Erythroblast (primary cell): ENCODE results near the gene MAIP1.

Experiments
- DNase-seq, 2 experiments: peaks; one replicate each; lab custom pipeline; 2025; lab: John Stamatoyannopoulos, UW
- GATA1 ChIP-seq: IDR thresholded peaks from 2 replicates; pipeline ENCODE4 v1.6.1; 2011; ENCODE audit warnings: low read depth, mild to moderate bottlenecking, control low read depth, low read length, moderate library complexity
- POLR2A ChIP-seq: IDR thresholded peaks from 2 replicates; pipeline ENCODE4 v1.6.1; 2011; ENCODE audit warnings: mild to moderate bottlenecking, low read length

Gene MAIP1

DNA sequence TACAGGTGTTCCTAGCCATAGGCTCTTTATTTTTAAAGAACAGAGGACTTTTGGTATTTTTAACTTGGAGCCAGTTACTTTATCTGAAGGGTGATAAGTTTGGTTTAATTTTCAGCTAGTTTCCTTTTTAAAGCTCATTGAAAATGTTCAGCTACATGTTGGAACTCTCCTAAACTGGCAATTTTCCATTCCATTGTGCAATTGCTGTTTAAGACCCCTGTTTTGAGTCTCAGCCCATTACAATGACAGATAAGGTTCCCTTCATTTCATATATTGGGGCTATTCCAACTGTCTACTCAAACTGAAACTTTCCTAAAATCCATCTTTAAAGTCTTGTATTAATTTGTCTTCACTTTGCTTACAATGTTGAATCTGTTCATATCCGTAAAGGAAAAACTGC is 11.6 kb downstream of the MAIP1 start:
- DNase-seq, result no peak
- TF ChIP-seq POLR2A (no peak), GATA1 (no peak)

DNA sequence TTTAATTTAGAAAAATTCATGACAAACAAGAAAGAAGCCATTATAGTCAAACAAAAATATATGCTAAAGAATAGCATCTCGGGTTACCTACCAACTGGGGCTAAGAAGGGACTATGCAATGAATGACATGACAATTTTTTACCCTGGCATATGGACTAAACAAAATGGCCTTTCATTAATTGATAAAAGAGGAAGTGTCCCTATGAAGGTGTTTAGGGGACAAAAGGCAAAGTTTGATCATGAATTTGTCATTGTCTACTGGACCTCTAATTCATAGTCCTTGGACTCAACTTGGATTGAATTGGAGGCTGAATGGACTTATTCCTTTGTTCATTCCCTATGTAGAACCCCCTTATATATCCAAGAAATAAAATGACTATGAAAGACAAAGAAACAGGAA is 12.7 kb downstream of the MAIP1 start:
- no peak for DNase-seq
- TF ChIP-seq GATA1 (no peak), POLR2A (no peak)

DNA sequence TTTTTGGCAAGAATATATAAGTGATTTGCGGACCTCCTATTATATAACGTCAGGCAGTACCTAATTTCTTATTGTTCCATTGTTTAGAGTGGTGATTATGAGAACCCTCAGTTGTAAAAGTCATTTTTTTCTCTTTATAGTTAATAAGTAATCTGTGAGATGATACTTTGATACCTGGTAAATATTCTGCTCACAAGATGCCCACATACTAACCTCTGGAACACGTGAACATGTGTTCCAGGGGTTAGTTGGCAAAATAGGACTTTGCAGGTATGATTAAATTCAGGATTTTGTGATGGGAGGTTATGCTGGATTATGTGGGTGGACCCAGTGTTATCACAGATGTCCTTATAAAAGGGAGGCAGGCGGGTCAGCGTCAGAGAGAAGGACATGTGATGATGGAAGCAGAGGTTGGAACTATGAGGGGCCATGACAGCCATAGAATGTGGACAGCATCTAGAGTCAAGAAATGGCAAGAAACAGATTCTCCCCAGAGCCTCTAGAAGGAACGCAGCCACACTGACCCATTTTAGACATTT is 16.8 kb downstream of the MAIP1 start:
- DNase-seq, result no peak
- TF ChIP-seq POLR2A, result no peak
- no peak for TF ChIP-seq GATA1

DNA sequence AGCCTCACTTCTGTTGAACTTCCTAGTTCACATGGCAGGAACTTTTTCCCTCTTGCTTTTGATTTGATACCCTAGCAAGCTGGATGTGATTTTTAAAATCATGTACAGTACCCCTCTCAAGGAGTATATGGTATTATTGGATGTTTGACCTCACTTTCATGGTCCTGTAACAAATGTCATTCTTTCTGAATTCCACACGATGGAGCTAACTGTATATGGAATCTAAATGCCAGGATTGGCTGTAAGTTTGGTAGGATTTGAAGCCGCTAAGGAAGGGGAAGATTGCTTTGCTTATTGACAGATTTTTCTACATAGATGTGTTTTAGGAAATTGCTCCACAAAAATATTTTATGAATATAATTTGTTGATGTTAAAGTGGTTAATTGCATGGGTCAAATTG is 18.3 kb downstream of the MAIP1 start:
- DNase-seq, result peak; percentile 21 to 42
- TF ChIP-seq GATA1, result no peak
- TF ChIP-seq POLR2A, result no peak

DNA sequence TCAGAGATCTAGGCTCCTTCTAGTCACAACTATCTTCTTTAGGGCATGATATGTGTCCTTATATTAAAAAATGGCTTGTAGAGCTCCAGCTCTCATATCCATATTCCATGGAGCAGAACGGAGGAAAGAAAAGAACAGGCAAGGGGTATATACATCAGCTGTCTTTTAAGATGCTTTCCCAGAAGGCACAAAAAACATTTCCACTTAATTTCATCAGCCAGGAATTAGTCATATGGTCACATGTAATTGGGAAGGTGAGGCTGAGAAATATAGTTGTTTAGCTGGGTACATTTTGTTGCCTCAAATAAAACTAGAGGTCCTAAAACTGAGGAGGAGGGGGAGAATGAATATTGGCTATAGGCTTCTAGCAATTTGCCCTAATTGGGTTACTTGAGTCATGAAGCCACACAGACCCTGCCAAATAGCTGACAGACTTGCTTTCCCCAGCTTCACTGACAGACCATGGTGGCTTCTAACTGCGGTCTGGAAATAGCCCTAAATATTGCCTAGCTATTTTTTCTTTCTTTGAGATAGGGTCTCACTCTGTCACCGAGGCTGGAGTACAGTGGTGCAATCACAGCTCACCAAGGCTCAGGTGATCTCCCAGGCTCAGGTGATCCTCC is 20.0 kb downstream of the MAIP1 start:
- peak in 1 of 2 experiments; percentile 58 for DNase-seq
- TF ChIP-seq POLR2A (no peak), GATA1 (no peak)

DNA sequence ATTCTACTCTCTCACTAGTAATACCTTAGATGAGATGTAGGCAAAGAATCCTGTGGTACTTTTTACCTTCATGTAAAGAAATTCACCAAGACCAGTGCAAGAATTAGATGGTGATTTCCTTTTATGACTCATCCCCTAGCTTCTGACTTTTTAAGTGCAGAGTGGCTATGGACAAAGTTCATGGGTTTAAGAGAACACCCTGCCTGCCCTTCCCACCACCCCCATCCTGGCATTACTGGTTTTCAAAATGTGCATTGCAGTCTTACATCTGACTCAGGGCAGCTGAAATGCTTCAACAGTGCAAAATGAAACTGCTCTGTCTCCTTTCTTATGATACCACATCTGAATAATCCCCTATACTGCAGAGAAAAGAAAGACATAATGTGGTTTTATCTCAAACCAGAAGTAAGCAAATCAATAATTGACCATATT is 22.6 kb downstream of the MAIP1 start:
- DNase-seq, result peak in 1 of 2 experiments; percentile 18
- TF ChIP-seq POLR2A, result no peak
- TF ChIP-seq GATA1, result no peak

DNA sequence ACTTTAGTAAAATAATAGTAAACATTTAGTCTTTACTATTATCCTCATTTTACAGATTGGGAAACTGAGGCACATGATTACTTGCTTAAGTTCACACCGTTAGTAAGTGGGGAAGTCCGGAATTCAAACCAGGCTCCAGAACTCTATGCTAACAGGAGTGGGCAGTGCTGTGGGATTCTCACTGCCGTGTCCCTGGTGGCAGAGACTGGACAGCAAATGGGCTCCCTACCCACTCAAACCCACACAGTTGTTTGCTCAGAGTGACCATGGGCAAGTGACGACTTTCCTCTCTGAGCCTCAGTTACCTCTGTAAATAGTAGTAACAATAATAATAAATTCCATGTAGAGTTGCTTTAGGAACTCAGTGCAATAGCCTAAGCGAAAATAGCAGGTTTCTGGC is 24.0 kb downstream of the MAIP1 start:
- no peak for DNase-seq
- TF ChIP-seq GATA1 (no peak), POLR2A (no peak)

DNA sequence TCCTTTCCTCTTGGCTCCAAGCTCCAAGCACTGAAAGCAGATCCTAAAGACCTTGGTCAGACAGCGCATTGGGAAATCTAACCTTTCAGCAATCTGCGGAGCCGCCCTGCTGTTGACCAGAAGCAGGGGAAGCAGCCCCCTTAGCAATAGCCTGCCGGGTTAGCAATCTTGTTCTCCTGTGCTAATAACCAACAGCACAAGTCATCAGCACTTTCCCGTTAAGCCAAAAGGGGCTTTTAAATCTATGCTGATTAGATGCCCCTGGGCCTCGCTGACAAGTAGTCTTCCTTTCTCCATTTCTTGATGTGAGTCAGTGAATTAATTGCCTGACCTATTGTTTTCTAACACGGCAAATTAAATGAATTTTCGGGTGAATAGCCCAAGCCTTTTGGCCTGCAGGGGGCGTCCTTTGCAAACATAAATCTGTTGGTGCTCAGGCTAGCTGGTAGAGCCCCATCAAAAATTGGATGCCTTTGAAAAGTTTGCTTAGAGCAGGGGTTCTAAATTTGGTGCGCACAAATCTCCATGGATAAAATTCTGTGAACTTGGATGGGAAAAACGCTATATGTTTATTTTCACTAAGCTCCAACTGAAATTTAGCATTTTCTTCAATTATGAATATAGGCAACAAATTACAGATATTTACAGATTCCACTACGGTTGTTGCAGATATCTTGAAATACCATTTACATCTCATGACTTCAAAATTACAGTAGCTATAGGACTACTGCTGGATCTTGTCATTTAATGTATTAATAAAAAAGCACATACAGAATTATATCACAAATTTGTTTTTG is 24.6 kb downstream of the MAIP1 start:
- TF ChIP-seq POLR2A (no peak), GATA1 (no peak)
- DNase-seq, result peak; percentile 72 to 83

DNA sequence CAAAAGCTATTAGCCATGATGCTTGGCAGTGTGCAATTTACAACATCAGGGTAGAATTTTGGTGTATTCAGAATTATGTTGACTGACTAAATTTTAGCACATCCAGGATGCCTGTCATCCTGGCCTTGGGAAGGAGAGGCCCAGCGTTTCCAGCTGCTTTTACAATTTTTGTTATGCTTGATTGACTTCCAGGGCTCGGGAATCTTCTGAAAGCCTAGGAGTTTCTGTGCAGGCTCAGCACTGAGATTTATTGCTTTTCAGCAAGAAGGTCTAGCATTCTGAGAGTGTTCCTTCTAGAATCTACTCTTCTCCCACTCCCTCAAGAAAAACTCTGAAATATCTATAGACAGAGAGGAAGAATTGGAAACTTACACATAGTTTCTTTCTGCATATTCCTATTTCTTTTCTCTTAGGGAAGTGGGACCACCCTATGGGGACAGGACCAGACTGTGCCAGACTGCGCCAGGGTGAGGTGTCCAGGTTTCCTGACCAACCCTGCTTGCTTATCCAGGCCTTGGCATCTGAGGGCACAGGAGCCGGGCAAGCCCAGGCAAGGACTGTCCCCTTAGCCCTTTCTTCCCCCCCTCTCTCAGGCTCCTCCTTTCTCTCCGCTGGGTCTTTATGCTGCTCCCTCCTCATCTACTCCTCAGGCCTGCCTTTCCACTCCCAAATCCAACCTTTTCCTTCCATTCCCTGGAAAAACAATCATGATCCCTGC is 26.9 kb downstream of the MAIP1 start:
- DNase-seq, result no peak
- no peak for TF ChIP-seq POLR2A
- TF ChIP-seq GATA1, result no peak

DNA sequence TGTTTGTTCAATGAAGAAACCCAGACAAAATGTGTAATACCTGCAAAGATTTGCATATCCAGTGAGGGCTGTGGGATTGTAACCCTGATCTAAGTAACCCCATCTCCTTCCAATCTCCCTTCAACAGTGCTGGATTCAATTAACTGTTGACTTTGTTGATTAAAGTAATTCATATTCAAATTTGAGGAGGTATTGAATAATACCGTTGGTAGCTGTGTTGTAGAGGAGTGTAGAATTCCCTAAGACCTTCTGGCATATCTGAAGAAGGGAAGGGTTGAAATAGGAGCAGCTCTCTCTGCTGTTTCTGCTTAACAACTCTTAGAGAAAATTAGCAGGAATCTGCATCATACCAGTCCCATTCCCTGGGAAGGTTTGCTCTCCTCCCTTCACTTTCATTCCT is 28.2 kb downstream of the MAIP1 start:
- DNase-seq, result no peak
- TF ChIP-seq POLR2A (no peak), GATA1 (no peak)

DNA sequence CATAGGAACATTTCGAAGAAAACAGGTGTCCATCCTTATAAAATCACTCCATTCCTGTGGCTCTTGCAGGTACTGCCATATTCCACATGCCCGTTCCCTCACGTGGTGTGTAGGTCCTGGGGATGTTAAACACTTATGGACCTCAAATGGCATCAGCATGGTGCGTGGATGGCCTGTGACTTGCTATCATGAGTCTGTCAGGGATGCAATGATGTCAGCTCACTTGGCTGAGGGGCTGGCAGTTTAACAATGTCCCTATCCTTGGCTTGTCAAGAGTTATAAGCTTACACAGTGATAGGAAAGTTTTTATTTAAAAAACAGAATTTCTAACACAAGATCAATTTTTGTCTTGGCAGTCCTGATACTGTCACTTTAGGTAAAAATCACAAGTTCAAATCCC is 28.8 kb downstream of the MAIP1 start:
- TF ChIP-seq POLR2A (no peak), GATA1 (no peak)
- DNase-seq, result no peak

DNA sequence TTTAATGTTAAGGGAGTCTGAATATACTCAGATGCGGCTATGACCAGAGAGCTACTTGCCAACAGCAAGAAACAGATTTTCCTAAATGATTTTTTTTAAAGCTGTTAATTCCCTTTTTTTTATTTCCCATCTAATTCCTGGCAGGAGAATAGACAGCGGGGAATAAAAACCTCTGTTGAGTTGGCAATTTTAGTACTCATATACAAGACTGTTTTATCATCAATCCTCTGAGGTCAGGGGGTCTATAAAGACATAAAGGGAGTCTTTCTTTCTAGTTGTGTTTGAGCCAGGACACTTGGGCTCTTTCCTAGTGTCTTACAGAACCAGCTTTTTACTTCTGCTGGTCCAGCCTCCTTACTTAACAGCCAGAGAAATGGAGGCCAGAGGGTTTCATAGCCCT is 29.4 kb downstream of the MAIP1 start:
- no peak for DNase-seq
- TF ChIP-seq POLR2A (no peak), GATA1 (no peak)

DNA sequence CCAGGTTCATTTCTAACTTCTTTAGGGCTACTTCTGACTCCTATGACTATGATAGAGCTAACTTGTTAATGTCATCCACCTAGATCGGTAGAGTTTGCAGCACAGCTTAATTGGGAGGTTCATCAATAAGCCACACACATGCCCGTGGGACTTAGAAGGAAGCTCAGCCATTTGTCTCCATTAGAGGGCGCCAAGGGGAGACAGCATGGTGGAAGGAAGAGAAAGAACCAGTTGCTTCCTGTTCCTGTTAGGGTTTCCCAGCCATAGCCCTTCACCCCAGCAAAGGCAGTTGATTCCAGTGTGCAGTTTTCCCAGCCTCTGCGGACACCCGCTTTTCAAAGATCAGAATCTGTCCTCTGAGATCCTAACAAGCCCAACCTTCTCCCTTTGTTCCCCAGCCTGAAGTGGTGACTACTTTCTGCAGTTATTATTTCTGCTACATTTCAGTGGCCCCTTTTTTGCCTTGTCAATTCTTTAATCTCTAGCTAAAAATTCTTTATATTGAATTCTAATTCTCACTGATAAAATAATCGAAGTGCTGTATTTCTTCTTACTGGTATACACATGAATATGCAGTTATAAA is 30.3 kb downstream of the MAIP1 start:
- peak; percentile 79 to 82 for DNase-seq

More for the DNA sequence above, 30.3 kb downstream of the MAIP1 start:
- TF ChIP-seq POLR2A (no peak), GATA1 (no peak)
